Keratinocyte (primary cell): ENCODE results near the gene ZNF207. TPM values are rescaled to one million over a fixed set of nuclear protein-coding genes. Genes with fewer than 3 reads are reported as not detected.

ENCODE experiments used
- DNase-seq: peaks from one replicate; pipeline ENCODE4 v3.0.0-alpha.2; 2011; ENCODE audit warnings: low read depth, missing footprints, low spot score
- FAIRE-seq: peaks from 2 replicates; lab custom pipeline; 2011; peaks lifted over from hg19 to GRCh38; lab: Jason Lieb, UNC
- H2AFZ ChIP-seq: 2 replicates; pipeline ENCODE4 v1.6.0; 2012; ENCODE audit warnings: low read length, control low read depth, inconsistent platforms; ENCODE audit not compliant: control insufficient read depth
- H3K27ac ChIP-seq: 2 replicates; pipeline ENCODE4 v1.5.1; 2011; ENCODE audit warnings: low read length; ENCODE audit not compliant: control insufficient read depth, insufficient read depth
- H3K27me3 ChIP-seq: 3 replicates; pipeline ENCODE4 v1.6.0; 2011; ENCODE audit warnings: low read length; ENCODE audit not compliant: control insufficient read depth, insufficient read depth; ENCODE audit errors: extremely low read depth
- H3K36me3 ChIP-seq, 2 experiments: 2 replicates in 1 of 2; 3 replicates in 1 of 2; pipeline ENCODE4 v1.5.1; 2011; ENCODE audit warnings: low read length in 2 of 2, mild to moderate bottlenecking in 1 of 2; ENCODE audit not compliant: control insufficient read depth in 2 of 2, insufficient read depth in 2 of 2; ENCODE audit errors: extremely low read depth in 1 of 2
- H3K4me1 ChIP-seq: 3 replicates; pipeline ENCODE4 v1.5.1; 2011; ENCODE audit warnings: low read length; ENCODE audit not compliant: control insufficient read depth, insufficient read depth; ENCODE audit errors: extremely low read depth
- H3K4me2 ChIP-seq: 3 replicates; pipeline ENCODE4 v1.6.0; 2011; ENCODE audit warnings: low read depth, low read length; ENCODE audit not compliant: control insufficient read depth, insufficient read depth; ENCODE audit errors: extremely low read depth
- H3K4me3 ChIP-seq, 3 experiments: fragments of 200-600 bp in 1 of 3; sonication (generic) in 1 of 3; 2 replicates in 2 of 3; 3 replicates in 1 of 3; pipeline ENCODE4 v1.5.1; 2011 to 2016; ENCODE audit warnings: low read length in 3 of 3, mild to moderate bottlenecking in 3 of 3, control low read depth in 2 of 3, inconsistent platforms in 1 of 3, low read depth in 1 of 3, mixed read lengths in 1 of 3, mixed run types in 1 of 3, moderate library complexity in 1 of 3; ENCODE audit not compliant: control insufficient read depth in 2 of 3, insufficient read depth in 2 of 3; ENCODE audit errors: extremely low read depth in 1 of 3
- H3K79me2 ChIP-seq: 2 replicates; pipeline ENCODE4 v1.6.0; 2012; ENCODE audit warnings: low read length; ENCODE audit not compliant: control insufficient read depth, insufficient read depth
- H3K9ac ChIP-seq: 3 replicates; pipeline ENCODE4 v1.6.0; 2011; ENCODE audit warnings: low read length; ENCODE audit not compliant: control insufficient read depth, insufficient read depth; ENCODE audit errors: extremely low read depth
- H3K9me1 ChIP-seq: 3 replicates; pipeline ENCODE4 v1.6.0; 2011; ENCODE audit warnings: low read length; ENCODE audit not compliant: control insufficient read depth, insufficient read depth; ENCODE audit errors: extremely low read depth
- H3K9me3 ChIP-seq: 2 replicates; pipeline ENCODE4 v1.5.1; 2012; ENCODE audit warnings: low read depth, low read length; ENCODE audit not compliant: control insufficient read depth
- H4K20me1 ChIP-seq: 3 replicates; pipeline ENCODE4 v1.6.0; 2011; ENCODE audit warnings: low read length; ENCODE audit not compliant: control insufficient read depth, insufficient read depth; ENCODE audit errors: extremely low read depth
- EZH2 ChIP-seq: IDR thresholded peaks from one replicate; pipeline ENCODE4 v1.6.1; 2012; ENCODE audit warnings: inconsistent platforms, mild to moderate bottlenecking, low read length, moderate library complexity
- dilution Hi-C: fragments of 300-500 bp; cut with MboI; formaldehyde crosslinking; loops from one replicate; pipeline ENCODE4 v1.7.0; 2020; ENCODE audit warnings: low sequenced_read_pairs; ENCODE audit not compliant: extremely low pct_ligation_motif_present
- polyA plus RNA-seq, 5 experiments: library from polyadenylated mRNA; depleted of rRNA in 3 of 5; stranded (reverse) in 3 of 5; stranded (forward) in 1 of 5; unstranded in 1 of 5; fragments of >200 nt; gene quantifications; 1 replicate in 1 of 5; 2 replicates in 3 of 5; 3 replicates in 1 of 5; pipeline versions ENCODE4 v1.2.1 to v1.2.3, GENCODE V29; 2011 to 2012; ENCODE audit warnings: missing spikeins in 2 of 5, low read depth in 1 of 5, low replicate concordance in 1 of 5
- TF ChIP-seq, protein P1 (sequence below), 3 experiments: IDR thresholded peaks in 1 of 3; conservative IDR thresholded peaks in 1 of 3; optimal IDR thresholded peaks in 1 of 3; 2 replicates in 2 of 3; 3 replicates in 1 of 3; pipeline versions ENCODE3 to v1.5.1; 2011; ENCODE audit warnings: low read length in 3 of 3, mild to moderate bottlenecking in 3 of 3, moderate library complexity in 2 of 3, control low read depth in 1 of 3, inconsistent platforms in 1 of 3; ENCODE audit not compliant: insufficient read depth in 2 of 3; ENCODE audit errors: extremely low read depth in 1 of 3

Gene ZNF207
- polyA plus RNA-seq, 1 donor (not counting 4 experiments of a cell fraction or from before 2014, with no cell fraction given): 172 TPM

DNA sequence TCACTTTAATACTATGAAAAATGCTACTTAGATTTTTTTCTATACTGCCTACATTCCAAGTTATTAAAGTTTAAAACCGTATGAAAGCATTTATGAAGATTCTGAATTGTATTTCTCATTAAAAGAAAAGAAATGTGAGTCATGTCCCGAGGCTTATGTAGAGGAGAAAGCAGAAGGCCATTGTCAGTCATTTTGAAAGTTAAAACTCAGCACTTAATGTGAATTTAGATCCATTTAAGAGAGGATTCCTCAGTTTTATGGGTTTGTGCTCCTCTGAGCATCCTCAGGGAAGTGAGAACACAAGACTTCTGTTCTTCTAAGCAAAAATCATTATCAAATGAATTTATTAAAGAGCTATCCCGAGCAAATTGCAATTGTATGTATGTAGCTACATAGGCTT is 19.8 kb upstream of the ZNF207 start:
- H3K4me3 ChIP-seq: no peak overlapping the region
- peaks cover 2 to 10% of the 10 kb centered on the region in 2 experiments for H3K36me3 ChIP-seq
- DNase-seq (no peak), FAIRE-seq (no peak)
- H3K27ac ChIP-seq: no peak overlapping the region
- no peaks in the 10 kb centered on the region for H3K79me2 ChIP-seq
- no peaks in the 10 kb centered on the region for H3K9me1 ChIP-seq
- no peaks in the 10 kb centered on the region for H3K9me3 ChIP-seq
- dilution Hi-C loops: no loop called here
- no peak overlapping the region for H3K9ac ChIP-seq
- no peak overlapping the region for H3K4me2 ChIP-seq
- no peaks in the 10 kb centered on the region for H3K4me1 ChIP-seq
- no peak for TF ChIP-seq EZH2
- TF ChIP-seq, protein P1, sequence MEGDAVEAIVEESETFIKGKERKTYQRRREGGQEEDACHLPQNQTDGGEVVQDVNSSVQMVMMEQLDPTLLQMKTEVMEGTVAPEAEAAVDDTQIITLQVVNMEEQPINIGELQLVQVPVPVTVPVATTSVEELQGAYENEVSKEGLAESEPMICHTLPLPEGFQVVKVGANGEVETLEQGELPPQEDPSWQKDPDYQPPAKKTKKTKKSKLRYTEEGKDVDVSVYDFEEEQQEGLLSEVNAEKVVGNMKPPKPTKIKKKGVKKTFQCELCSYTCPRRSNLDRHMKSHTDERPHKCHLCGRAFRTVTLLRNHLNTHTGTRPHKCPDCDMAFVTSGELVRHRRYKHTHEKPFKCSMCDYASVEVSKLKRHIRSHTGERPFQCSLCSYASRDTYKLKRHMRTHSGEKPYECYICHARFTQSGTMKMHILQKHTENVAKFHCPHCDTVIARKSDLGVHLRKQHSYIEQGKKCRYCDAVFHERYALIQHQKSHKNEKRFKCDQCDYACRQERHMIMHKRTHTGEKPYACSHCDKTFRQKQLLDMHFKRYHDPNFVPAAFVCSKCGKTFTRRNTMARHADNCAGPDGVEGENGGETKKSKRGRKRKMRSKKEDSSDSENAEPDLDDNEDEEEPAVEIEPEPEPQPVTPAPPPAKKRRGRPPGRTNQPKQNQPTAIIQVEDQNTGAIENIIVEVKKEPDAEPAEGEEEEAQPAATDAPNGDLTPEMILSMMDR (optimal IDR thresholded peaks at IDR 0.05 in 1 of 3, IDR thresholded peaks at IDR 0.05 in 1 of 3, conservative IDR thresholded peaks at IDR 0.05 in 1 of 3; ENCODE audit: extremely low read depth in 1 of 3, insufficient read depth in 2 of 3, low read length in 3 of 3): no peak
- H3K27me3 ChIP-seq: no peaks in the 10 kb centered on the region
- H4K20me1 ChIP-seq: no peaks in the 10 kb centered on the region
- no peak overlapping the region for H2AFZ ChIP-seq

DNA sequence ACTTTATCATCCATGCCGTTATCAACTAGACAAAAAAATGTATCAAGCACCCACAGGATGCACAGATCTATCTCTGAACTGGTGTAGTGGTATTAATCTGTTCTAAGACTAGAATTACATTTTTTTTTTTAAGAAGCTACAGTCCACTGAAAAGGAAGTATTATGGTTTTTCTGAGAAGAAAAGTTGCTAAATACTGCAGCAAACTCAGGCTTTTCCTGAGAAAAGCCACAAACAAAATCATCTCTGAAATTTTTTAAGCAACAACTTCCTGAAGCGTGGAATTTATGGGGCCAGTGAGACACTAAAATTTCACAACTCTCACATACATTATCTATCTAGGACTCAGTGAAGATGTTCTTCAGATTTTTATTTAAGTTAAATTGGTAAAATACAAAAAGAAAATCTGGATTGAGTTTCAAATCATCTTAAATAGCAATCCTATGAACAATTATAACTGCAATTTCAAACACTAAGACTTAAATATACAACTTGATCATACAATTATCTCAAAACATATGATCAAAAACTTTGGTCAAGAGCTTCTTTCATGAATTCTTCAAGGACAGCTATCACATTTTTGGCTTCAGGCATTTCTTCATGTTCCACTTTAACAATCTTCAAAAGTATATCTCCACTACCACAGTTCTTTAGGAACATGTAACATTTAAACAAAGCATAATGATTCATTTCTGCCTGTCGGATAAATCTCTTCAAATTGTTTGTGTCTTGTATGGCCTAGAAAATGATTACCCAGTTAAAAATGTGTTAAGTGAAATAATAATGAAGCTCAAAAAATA is 18.5 kb upstream of the ZNF207 start:
- H3K27me3 ChIP-seq: no peaks in the 10 kb centered on the region
- H3K27ac ChIP-seq: no peak overlapping the region
- H3K36me3 ChIP-seq: peaks cover 2 to 10% of the 10 kb centered on the region in 2 experiments
- FAIRE-seq (no peak), DNase-seq (no peak)
- dilution Hi-C loops: no loop called here
- H3K4me3 ChIP-seq: no peak overlapping the region
- peaks cover 7% of the 10 kb centered on the region for H3K4me1 ChIP-seq
- H3K9me3 ChIP-seq: no peaks in the 10 kb centered on the region
- TF ChIP-seq, protein P1 (optimal IDR thresholded peaks at IDR 0.05 in 1 of 3, IDR thresholded peaks at IDR 0.05 in 1 of 3, conservative IDR thresholded peaks at IDR 0.05 in 1 of 3; ENCODE audit: extremely low read depth in 1 of 3, insufficient read depth in 2 of 3, low read length in 3 of 3): no peak
- TF ChIP-seq EZH2: no peak
- no peak overlapping the region for H2AFZ ChIP-seq
- H3K9me1 ChIP-seq: no peaks in the 10 kb centered on the region
- H3K4me2 ChIP-seq: no peak overlapping the region
- H4K20me1 ChIP-seq: no peaks in the 10 kb centered on the region
- H3K79me2 ChIP-seq: no peaks in the 10 kb centered on the region
- no peak overlapping the region for H3K9ac ChIP-seq
